H1 (cell line): ENCODE data around the gene EIF3B. TPM values are rescaled to one million over a fixed set of nuclear protein-coding genes. Genes with fewer than 3 reads are reported as not detected.

Experiments used
- ATF3 ChIP-seq: IDR thresholded peaks from 2 replicates; pipeline ENCODE4 v1.6.1; 2011; ENCODE audit warnings: low read depth, mild to moderate bottlenecking, low read length; ENCODE audit not compliant: insufficient read depth
- CHD2 ChIP-seq: IDR thresholded peaks from 2 replicates; pipeline ENCODE4 v1.6.1; 2012; ENCODE audit warnings: low read length, improper control_type of control experiment
- CTBP2 ChIP-seq: IDR thresholded peaks from 2 replicates; pipeline ENCODE4 v1.7.0; 2011; ENCODE audit warnings: borderline replicate concordance, mild to moderate bottlenecking, moderate library complexity, mixed read lengths, low read length; ENCODE audit not compliant: insufficient read depth, insufficient read length
- CTCF ChIP-seq, 3 experiments: IDR thresholded peaks; 1 replicate in 2 of 3; 2 replicates in 1 of 3; pipeline versions ENCODE4 v1.5.1 to v1.6.1; 2011; ENCODE audit warnings: low read length in 3 of 3, mild to moderate bottlenecking in 3 of 3, inconsistent platforms in 2 of 3, low read depth in 1 of 3, moderate library complexity in 1 of 3; ENCODE audit not compliant: insufficient read depth in 1 of 3; ENCODE audit errors: control extremely low read depth in 1 of 3
- FOSL1 ChIP-seq: IDR thresholded peaks from 2 replicates; pipeline ENCODE4 v1.6.1; 2011; ENCODE audit warnings: mild to moderate bottlenecking, low read depth, low read length, moderate library complexity; ENCODE audit not compliant: insufficient read depth
- GTF2F1 ChIP-seq: IDR thresholded peaks from 2 replicates; pipeline ENCODE4 v1.6.1; 2012; ENCODE audit warnings: low read depth, low read length, improper control_type of control experiment, borderline replicate concordance
- HDAC2 ChIP-seq, 2 experiments: fragments of 300-600 bp in 1 of 2; sonication (generic) in 1 of 2; IDR thresholded peaks; 2 replicates each; pipeline ENCODE4 v1.6.1; 2011 to 2012; ENCODE audit warnings: low read depth in 2 of 2, low read length in 2 of 2, mild to moderate bottlenecking in 2 of 2, moderate library complexity in 2 of 2, borderline replicate concordance in 1 of 2, inconsistent platforms in 1 of 2
- KDM1A ChIP-seq: fragments of 200-600, 300-600 bp; sonication (generic); IDR thresholded peaks from 2 replicates; pipeline ENCODE4 v1.7.1; 2016; ENCODE audit warnings: mild to moderate bottlenecking, low read length, borderline replicate concordance
- PHF8 ChIP-seq: fragments of 200-600 bp; sonication (generic); conservative IDR thresholded peaks from 2 replicates; pipeline ENCODE4 v1.7.1; 2012; ENCODE audit warnings: low read depth, mild to moderate bottlenecking, inconsistent platforms, low read length, moderate library complexity
- RAD21 ChIP-seq, 2 experiments: IDR thresholded peaks in 1 of 2; conservative IDR thresholded peaks in 1 of 2; 2 replicates each; pipeline ENCODE4 v1.6.1; 2011; ENCODE audit warnings: low read depth in 2 of 2, low read length in 2 of 2, improper control_type of control experiment in 1 of 2, inconsistent platforms in 1 of 2, mild to moderate bottlenecking in 1 of 2, moderate library complexity in 1 of 2
- RBBP5 ChIP-seq: IDR thresholded peaks from 2 replicates; pipeline ENCODE4 v1.7.1; 2012; ENCODE audit warnings: low read depth, mild to moderate bottlenecking, inconsistent platforms, low read length, moderate library complexity, borderline replicate concordance
- SIX5 ChIP-seq: IDR thresholded peaks from 2 replicates; pipeline ENCODE4 v1.6.1; 2011; ENCODE audit warnings: mild to moderate bottlenecking, low read depth, low read length
- SP2 ChIP-seq: IDR thresholded peaks from 2 replicates; pipeline ENCODE4 v1.6.1; 2012; ENCODE audit warnings: mild to moderate bottlenecking, low read length, inconsistent platforms
- TAF1 ChIP-seq: IDR thresholded peaks from 2 replicates; pipeline ENCODE4 v1.6.1; 2011; ENCODE audit warnings: mild to moderate bottlenecking, low read depth, low read length
- TCF12 ChIP-seq: IDR thresholded peaks from 2 replicates; pipeline ENCODE4 v1.6.1; 2011; ENCODE audit warnings: low read depth, mild to moderate bottlenecking, low read length
- polyA plus RNA-seq, 7 experiments: library from polyadenylated mRNA; depleted of rRNA in 3 of 7; stranded (reverse) in 5 of 7; unstranded in 2 of 7; fragments of >200 nt in 5 of 7; fragments of 200-250 nt in 2 of 7; gene quantifications; 1 replicate in 5 of 7; 2 replicates in 1 of 7; 4 replicates in 1 of 7; pipeline versions ENCODE4 v1.2.1 to v1.2.3, GENCODE V29; 2011 to 2013; ENCODE audit warnings: missing spikeins in 2 of 7, mixed read lengths in 2 of 7
- total RNA-seq: library from RNA; stranded (reverse); fragmentation: NEBNext Ultra II Directional; extraction: Animal tissue kit (Norgen Biotek cat#: 25700); gene quantifications from 2 replicates; pipeline ENCODE4 v1.2.1, GENCODE V29; 2021

Gene EIF3B
- total and polyA plus RNA-seq, 2 of the 8 experiments (the other 6 are each of a cell fraction or from before 2014, with no cell fraction given) = 167 to 316 TPM

GRCh38 chr7:2314209-2314955, 40.2 kb upstream of the EIF3B start, which contains the start of gene SNX8 (continued):
- TF ChIP-seq RBBP5 = no peak
- TF ChIP-seq CTCF (IDR thresholded peaks at IDR 0.05; ENCODE audit: control extremely low read depth in 1 of 3, insufficient read depth in 1 of 3, low read depth in 1 of 3, low read length in 3 of 3) = peak in 1 of 3 experiments; percentile 24; a peak in 1 of 4 replicates
- TF ChIP-seq ATF3 = peak; percentile 80; the same call in 1 of the 2 replicates
- no peak for TF ChIP-seq SP2
- TF ChIP-seq CTBP2 = no peak
- peak in 1 of 2 experiments; percentile 12; a peak in 1 of 4 replicates for TF ChIP-seq RAD21 (IDR thresholded peaks at IDR 0.05 in 1 of 2, conservative IDR thresholded peaks at IDR 0.05 in 1 of 2; ENCODE audit: low read depth in 2 of 2, low read length in 2 of 2)
- TF ChIP-seq FOSL1 = no peak
- no peak for TF ChIP-seq TCF12
- TF ChIP-seq GTF2F1 = no peak
- no peak for TF ChIP-seq KDM1A
- TF ChIP-seq SIX5 = no peak
- 0 out of 4 replicates have a peak, but pooled peaks of 1 of the 2 experiments have one; percentile 34 for TF ChIP-seq HDAC2 (IDR thresholded peaks at IDR 0.05; ENCODE audit: borderline replicate concordance in 1 of 2, low read depth in 2 of 2, low read length in 2 of 2)
- TF ChIP-seq CHD2 = no peak
- TF ChIP-seq TAF1 = peak; percentile 79
- TF ChIP-seq PHF8 = peak; percentile 67
- TF ChIP-seq, all 59 proteins: peak for 20
